Thymus (tissue), 11 donors: ENCODE measurements around the gene ATG4D. TPM values are rescaled to one million over a fixed set of nuclear protein-coding genes. Genes with fewer than 3 reads are reported as not detected.
"Not testable (repeated sequence)": the region's sequence is repeated elsewhere in the genome, so short reads cannot be mapped to it uniquely, and the experiment has no call there.

Source experiments
- DNase-seq, 9 donors: peaks; one replicate each; pipeline ENCODE4 v3.0.0-alpha.2; 2013; ENCODE audit warnings: low spot score in 9 of 9, low read depth in 6 of 9, missing footprints in 1 of 9
- H3K27ac ChIP-seq, 2 donors: one replicate each; pipeline ENCODE4 v1.5.1; 2013; ENCODE audit warnings: control low read depth in 1 of 2, low read depth in 1 of 2, low read length in 1 of 2, mild to moderate bottlenecking in 1 of 2, moderate library complexity in 1 of 2
- H3K27me3 ChIP-seq, 2 donors: one replicate each; pipeline ENCODE4 v1.5.1; 2013; ENCODE audit warnings: low read length in 1 of 2; ENCODE audit not compliant: control insufficient read depth in 2 of 2, insufficient read depth in 1 of 2
- H3K36me3 ChIP-seq, 2 donors: one replicate each; pipeline ENCODE4 v1.5.1; 2013; ENCODE audit warnings: low read length in 1 of 2, mild to moderate bottlenecking in 1 of 2, moderate library complexity in 1 of 2; ENCODE audit not compliant: control insufficient read depth in 2 of 2, insufficient read depth in 2 of 2
- H3K4me1 ChIP-seq, 2 donors: one replicate each; pipeline ENCODE4 v1.5.1; 2013; ENCODE audit warnings: low read length in 2 of 2; ENCODE audit not compliant: control insufficient read depth in 2 of 2, insufficient read depth in 2 of 2
- H3K4me3 ChIP-seq, 2 donors: one replicate each; pipeline ENCODE4 v1.5.1; 2013; ENCODE audit warnings: low read length in 2 of 2, control low read depth in 1 of 2, mild to moderate bottlenecking in 1 of 2
- H3K9me3 ChIP-seq, 2 donors: one replicate each; pipeline ENCODE4 v1.5.1; 2013; ENCODE audit warnings: low read length in 1 of 2, mild to moderate bottlenecking in 1 of 2; ENCODE audit not compliant: control insufficient read depth in 2 of 2, insufficient read depth in 1 of 2
- WGBS: extraction: QIAGEN DNeasy Blood & Tissue Kit; methylation state at CpG from one replicate; pipeline ENCODE4 v1.1.7; 2013; 5-methylcytosine and 5-hydroxymethylcytosine counted together
- polyA plus RNA-seq: library from polyadenylated mRNA; stranded (reverse); fragments of 200-250 nt; gene quantifications from one replicate; pipeline ENCODE4 v1.2.3, GENCODE V29; 2013
- total RNA-seq: library from RNA; stranded (reverse); fragments of 120-200 nt; gene quantifications from one replicate; pipeline ENCODE4 v1.2.4, GENCODE V29; 2013
- donor health status: healthy.

The ATG4D gene
- total and polyA plus RNA-seq, 2 donors = 28.4 to 54.0 TPM

DNA sequence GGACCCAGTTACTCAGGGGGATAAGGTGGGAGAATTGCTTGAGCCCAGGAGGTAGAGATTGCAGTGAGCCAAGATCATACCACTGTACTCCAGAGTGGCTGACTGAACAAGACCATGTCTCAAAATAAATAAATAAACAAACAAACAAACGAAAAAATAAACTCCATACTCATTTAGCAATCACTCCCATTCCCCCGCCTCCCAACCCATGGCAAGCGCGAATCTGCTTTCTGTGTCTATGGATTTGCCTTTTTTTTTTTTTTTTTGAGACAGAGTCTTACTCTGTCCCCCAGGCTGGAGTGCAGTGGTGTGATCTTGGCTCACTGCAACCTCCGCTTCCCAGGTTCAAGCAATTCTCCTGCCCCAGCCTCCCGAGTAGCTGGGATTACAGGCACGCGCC is 16.8 kb upstream of the ATG4D start:
- not testable (repeated sequence) for H3K4me1 ChIP-seq, H3K27ac ChIP-seq, H3K9me3 ChIP-seq, H3K4me3 ChIP-seq, DNase-seq, H3K36me3 ChIP-seq
- peaks cover 2 to 16% of the 10 kb centered on the region in 2 donors for H3K27me3 ChIP-seq
- WGBS = 96% methylated on average over 8 of the region's 8 CpGs

DNA sequence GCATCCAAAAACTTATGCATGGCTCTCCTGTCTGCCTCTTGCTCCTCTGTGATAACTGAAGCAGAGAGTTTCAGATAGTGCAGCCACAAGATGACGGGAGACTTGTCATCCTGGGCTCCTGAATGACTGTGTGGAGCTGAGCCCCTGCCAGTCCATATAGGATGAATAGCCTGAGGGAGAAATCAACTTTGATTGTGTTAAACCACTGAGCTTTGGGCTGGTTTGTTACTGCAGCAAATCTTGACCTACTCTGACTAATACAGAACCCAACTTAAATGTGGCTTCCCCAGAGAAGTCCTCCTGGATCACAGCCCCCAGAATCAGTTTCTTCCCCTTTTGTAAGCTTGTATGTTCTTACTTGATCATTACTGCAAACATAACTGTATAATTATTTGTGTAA is 11.2 kb upstream of the ATG4D start:
- Histone ChIP-seq H3K4me3 (no peak overlapping the region), H3K36me3 (no peaks in the 10 kb centered on the region), H3K27ac (no peak overlapping the region), H3K9me3 (no peaks in the 10 kb centered on the region), H3K27me3 (peaks cover 0 to 9% of the 10 kb centered on the region in 2 donors), H3K4me1 (no peaks in the 10 kb centered on the region)
- DNase-seq = no peak
- WGBS = 95% methylated on average over 1 of the region's 1 CpG

DNA sequence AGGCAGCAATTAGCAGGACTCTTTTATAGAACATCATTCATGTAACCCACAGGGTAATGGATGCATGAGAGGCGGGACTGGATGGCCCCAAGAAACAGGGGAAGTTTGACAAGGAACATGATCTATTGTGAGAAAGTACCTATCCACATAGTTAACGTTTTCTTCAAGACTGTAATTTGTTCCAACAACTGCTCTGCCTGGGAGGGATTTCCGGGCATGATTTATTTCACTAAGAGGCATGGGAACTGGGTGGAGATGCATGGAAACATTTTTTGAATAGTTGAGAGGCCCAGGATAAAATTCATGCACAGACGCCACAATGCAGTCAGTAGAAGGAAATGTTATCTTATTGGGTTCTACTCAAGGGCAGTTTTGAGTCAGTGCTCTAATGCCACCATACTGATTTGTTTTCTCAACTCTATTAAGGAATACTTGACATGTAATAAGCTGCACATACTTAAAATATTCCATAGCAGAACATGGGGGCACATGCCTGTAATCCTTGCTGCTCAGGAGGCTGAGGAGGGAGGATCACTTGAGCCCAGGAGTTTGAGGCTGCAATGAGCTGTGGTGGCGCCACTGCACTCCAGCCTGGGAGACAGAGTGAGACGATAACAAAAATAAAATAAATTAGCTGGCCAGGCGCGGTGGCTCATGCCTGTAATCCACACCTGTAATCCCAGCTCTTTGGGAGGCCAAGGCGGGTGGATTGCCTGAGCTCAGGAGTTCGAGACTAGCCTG is 9.9 kb upstream of the ATG4D start:
- no peaks in the 10 kb centered on the region for H3K36me3 ChIP-seq
- H3K27ac ChIP-seq = no peak overlapping the region
- 87% methylated on average over 10 of the region's 10 CpGs for WGBS
- H3K27me3 ChIP-seq = peaks cover 4 to 22% of the 10 kb centered on the region in 2 donors
- no peaks in the 10 kb centered on the region for H3K9me3 ChIP-seq
- no peaks in the 10 kb centered on the region for H3K4me1 ChIP-seq
- H3K4me3 ChIP-seq = no peak overlapping the region
- no peak for DNase-seq

DNA sequence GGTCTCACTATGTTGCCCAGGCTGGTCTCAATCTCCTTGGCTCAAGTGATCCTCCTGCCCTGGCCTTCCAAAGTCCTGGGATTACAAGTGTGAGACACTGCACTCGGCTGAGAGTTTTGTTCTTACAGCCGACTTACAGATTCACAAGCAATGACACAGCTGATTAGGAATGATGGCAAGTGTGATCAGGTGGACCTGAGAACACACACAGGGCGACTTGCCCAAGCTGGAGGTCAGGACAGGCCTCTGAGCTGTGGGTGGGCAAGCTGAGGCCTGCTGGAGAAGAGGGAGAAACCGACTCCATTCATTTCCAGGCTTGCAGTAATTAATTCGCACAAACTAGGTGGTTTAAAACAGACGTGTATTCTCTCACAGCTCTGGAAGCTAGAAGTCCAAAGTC is 8.1 kb upstream of the ATG4D start:
- H3K27me3 ChIP-seq = peaks cover 7 to 35% of the 10 kb centered on the region in 2 donors
- H3K9me3 ChIP-seq = no peaks in the 10 kb centered on the region
- H3K36me3 ChIP-seq = no peaks in the 10 kb centered on the region
- no peak overlapping the region for H3K27ac ChIP-seq
- 91% methylated on average over 6 of the region's 6 CpGs for WGBS
- H3K4me3 ChIP-seq = no peak overlapping the region
- no peaks in the 10 kb centered on the region for H3K4me1 ChIP-seq
- DNase-seq = no peak

DNA sequence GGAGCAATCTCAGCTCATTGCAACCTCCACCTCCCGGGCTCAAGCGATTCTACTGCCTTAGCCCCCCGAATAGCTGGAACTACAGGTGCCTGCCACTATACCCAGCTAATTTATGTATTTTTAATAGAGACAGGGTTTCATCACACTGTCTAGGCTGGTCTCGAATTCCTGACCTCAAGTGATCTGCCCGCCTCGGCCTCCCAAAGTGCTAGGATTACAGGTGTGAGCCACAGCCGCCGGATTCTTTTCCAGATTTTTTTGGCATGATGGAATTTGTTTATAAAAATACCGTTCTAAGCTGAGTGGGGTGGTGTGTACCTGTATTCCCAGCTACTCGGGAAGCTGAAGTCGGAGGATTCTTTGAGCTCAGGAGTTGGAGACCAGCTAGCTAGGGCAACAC is 6.0 kb upstream of the ATG4D start:
- Histone ChIP-seq H3K4me3 (no peak overlapping the region), H3K27me3 (peaks cover 7 to 35% of the 10 kb centered on the region in 2 donors), H3K4me1 (peaks cover 0 to 4% of the 10 kb centered on the region in 2 donors), H3K27ac (no peak overlapping the region), H3K9me3 (no peaks in the 10 kb centered on the region), H3K36me3 (no peaks in the 10 kb centered on the region)
- 96% methylated on average over 11 of the region's 11 CpGs for WGBS
- DNase-seq = no peak

DNA sequence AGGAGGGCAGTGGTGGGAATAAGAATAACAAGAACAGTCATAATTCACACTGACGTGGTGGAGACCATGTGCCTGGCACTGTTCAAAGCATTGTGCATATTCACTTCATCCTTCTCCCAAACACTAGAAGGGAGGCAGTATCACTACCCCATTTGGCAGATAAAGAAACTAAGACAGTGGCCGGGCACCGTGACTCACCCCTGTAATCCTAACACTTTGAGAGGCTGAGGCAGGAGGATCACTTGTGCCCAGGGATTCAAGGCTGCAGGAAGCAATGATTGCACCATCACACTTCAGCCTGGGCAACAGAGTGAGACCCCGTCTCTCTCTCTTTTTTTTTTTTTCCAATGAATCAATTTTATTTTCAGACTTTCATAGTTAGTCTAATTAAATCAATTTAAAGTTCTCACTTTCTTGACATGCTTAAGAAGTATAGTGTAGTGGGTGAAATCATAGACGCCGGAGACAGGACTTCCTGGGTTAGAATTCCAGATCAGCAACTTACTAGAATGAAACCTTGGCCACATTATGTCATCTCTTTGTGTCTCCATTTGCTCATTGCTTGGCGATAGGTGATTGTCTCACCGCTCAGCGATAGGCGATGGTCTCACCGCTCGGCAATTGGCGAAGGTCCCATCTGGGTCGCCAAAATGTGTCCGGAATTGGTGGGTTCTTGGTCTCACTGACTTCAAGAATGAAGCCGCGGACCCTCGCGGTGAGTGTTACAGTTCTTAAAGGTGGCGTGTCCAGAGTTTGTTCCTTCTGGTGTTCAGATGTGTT is 5.3 kb upstream of the ATG4D start:
- no peaks in the 10 kb centered on the region for H3K9me3 ChIP-seq
- H3K4me3 ChIP-seq = no peak overlapping the region
- no peak overlapping the region for H3K27ac ChIP-seq
- H3K36me3 ChIP-seq = no peaks in the 10 kb centered on the region
- 59% methylated on average over 20 of the region's 20 CpGs for WGBS
- peaks cover 3 to 9% of the 10 kb centered on the region in 2 donors for H3K4me1 ChIP-seq
- peaks cover 7 to 35% of the 10 kb centered on the region in 2 donors for H3K27me3 ChIP-seq
- DNase-seq = no peak

DNA sequence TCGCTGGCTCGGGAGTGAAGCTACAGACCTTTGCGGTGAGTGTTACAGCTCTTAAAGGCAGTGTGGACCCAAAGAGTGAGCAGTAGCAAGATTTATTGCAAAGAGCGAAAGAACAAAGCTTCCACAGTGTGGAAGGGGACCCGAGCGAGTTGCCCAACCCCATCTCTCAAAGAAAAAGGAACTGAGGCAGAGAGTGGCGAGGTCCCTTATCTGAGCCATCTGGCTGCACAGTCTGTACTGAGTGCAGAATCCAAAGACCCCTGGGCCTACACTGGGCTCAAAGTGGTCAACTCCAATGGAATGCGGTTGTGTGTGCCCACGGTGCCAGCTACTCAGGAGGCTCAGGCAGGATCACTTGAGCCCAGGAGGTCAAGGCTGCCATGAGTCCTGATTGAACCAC is 4.7 kb upstream of the ATG4D start:
- not testable (repeated sequence) for DNase-seq, H3K4me3 ChIP-seq, H3K9me3 ChIP-seq, H3K27ac ChIP-seq, H3K36me3 ChIP-seq
- 17% methylated on average over 9 of the region's 9 CpGs for WGBS
- H3K4me1 ChIP-seq = peaks cover 4 to 11% of the 10 kb centered on the region in 2 donors
- peaks cover 7 to 35% of the 10 kb centered on the region in 2 donors for H3K27me3 ChIP-seq

DNA sequence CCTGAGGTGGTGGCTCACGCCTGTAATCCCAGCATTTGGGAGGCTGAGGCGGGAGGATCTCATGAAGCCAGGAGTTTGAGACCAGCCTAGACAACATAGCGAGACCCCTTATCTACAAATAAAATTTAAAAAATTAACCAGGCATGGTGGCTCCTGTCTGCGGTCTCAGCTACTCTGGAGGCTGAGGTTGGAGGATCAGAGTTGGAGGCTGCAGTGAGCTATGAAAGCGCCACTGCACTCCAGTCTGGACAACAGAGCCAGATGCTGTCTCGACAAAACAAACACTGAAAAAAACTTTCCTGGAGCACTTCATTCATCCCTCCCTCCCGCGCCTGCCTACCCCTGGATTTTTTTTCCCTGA is 665 bp upstream of the ATG4D start:
- H3K27ac ChIP-seq = peak overlapping the region in 1 of 2 donors; percentile 43
- 74% methylated on average over 8 of the region's 8 CpGs for WGBS
- peak overlapping the region; percentile 96 to 99 for H3K4me3 ChIP-seq
- peaks cover 15 to 30% of the 10 kb centered on the region in 2 donors for H3K4me1 ChIP-seq
- no peak for DNase-seq
- peaks cover 0 to 12% of the 10 kb centered on the region in 2 donors for H3K9me3 ChIP-seq
- peaks cover 19 to 23% of the 10 kb centered on the region in 2 donors for H3K36me3 ChIP-seq
- H3K27me3 ChIP-seq = peaks cover 6 to 20% of the 10 kb centered on the region in 2 donors

DNA sequence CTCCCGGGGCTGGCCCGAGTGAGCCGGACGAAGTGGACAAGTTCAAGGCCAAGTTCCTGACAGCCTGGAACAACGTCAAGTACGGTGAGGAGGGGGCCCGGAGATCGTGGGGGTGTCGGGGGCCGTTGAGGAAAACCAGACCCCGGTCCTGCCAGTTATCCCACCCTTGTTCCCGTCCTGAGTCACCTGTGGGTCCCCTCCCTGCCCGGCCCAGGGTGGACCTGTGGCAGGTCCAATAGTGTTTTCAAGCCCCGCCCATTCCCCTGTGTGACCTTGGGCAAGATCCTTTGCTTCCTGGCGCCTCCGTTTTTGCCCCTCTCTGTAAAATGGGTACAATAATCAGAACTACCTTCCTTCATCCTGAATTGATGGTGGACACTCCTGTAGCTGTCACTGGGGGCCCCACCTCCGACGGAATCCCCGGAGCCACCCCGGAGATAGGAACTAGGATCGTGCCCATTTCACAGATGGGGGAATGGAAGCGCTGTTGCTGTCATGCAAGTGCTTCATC is 593 bp downstream of the ATG4D start:
- peak overlapping the region; percentile 46 to 90 for H3K27ac ChIP-seq
- peak in 2 of 9 donors; percentile 14 to 31 for DNase-seq
- H3K4me1 ChIP-seq = peaks cover 15 to 30% of the 10 kb centered on the region in 2 donors
- peak overlapping the region; percentile 96 to 99 for H3K4me3 ChIP-seq
- H3K9me3 ChIP-seq = peaks cover 0 to 12% of the 10 kb centered on the region in 2 donors
- 25% methylated on average over 22 of the region's 22 CpGs for WGBS
- peaks cover 31 to 36% of the 10 kb centered on the region in 2 donors for H3K36me3 ChIP-seq
- H3K27me3 ChIP-seq = peaks cover 0 to 9% of the 10 kb centered on the region in 2 donors
